ENCODE results near the gene COPB1. TPM values are rescaled to one million over a fixed set of nuclear protein-coding genes. Genes with fewer than 3 reads are reported as not detected.

Gene COPB1
- total RNA-seq = 263 and 280 TPM in 2 replicates

GRCh38 chr11:14499560-14500180 is at the start of gene COPB1:
COPB1 (minus strand) TSS chr11:14499811; CDS start chr11:14498928, 883 bp downstream.

DNA sequence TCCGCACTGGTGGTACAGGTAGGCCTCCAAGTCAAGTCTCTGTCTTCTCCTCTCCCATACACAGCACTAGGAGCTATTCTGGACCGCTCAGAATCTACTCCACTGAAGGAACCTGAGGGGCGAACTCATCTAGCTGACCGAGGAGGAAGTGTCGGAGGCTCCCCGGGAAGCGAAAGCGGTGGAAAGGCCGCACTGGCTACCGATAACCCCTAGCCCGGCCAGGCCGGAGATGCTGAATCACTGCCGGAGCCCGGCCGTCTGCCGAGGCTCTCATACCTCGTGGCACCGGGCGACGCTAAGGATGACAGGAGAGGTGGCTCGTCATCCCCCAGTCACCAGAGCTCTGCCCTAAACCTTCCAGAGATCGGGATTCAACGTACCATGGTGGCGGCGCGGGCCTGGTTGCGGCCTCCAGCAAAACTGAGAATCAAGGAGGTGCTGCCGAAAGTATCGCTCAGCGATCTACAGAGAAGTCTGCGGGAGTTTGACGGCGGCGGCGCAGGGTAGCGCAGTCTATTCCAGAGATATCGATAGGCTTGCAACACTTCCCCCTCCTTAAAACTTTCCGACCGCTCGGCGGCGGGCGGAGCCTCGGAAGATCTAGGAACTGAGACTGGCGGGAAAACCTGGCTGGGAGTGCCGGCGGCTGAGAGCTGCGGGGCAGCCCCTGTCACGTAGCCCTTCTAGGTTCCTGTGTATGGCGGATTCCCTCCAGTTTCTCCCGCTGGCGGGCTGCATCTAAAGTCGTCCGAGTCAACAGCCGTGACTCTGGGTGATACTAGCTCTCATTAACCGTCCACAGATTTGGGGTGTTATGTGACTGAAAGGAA is 20.5 kb upstream of the COPB1 start, which contains the start of gene PSMA1:
Gene PSMA1, minus strand, starts transcription at position 470 of the 830 bp plus-strand sequence. Its CDS starts 87 bp downstream, at position 383.

Other genes starting within 250 kb of the COPB1 start
- 71.9 and 82.9 TPM in 2 replicates for gene RRAS2, start 140.6 kb downstream of the COPB1 start, total RNA-seq
- gene PSMA1, start 20.6 kb upstream of the COPB1 start, total RNA-seq = 139 and 151 TPM in 2 replicates
- 2.4 and 3.3 TPM in 2 replicates for gene PDE3B, start 144.0 kb upstream of the COPB1 start, total RNA-seq

All from aortic smooth muscle cell (primary cell).